ENCODE results near the gene ANKRD63.

GRCh38 chr15:40263024-40263754, 19.7 kb downstream of the ANKRD63 start:
- TF ChIP-seq, protein P1, sequence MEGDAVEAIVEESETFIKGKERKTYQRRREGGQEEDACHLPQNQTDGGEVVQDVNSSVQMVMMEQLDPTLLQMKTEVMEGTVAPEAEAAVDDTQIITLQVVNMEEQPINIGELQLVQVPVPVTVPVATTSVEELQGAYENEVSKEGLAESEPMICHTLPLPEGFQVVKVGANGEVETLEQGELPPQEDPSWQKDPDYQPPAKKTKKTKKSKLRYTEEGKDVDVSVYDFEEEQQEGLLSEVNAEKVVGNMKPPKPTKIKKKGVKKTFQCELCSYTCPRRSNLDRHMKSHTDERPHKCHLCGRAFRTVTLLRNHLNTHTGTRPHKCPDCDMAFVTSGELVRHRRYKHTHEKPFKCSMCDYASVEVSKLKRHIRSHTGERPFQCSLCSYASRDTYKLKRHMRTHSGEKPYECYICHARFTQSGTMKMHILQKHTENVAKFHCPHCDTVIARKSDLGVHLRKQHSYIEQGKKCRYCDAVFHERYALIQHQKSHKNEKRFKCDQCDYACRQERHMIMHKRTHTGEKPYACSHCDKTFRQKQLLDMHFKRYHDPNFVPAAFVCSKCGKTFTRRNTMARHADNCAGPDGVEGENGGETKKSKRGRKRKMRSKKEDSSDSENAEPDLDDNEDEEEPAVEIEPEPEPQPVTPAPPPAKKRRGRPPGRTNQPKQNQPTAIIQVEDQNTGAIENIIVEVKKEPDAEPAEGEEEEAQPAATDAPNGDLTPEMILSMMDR (IDR thresholded peaks at IDR 0.05 in 8 of 11, conservative IDR thresholded peaks at IDR 0.05 in 3 of 11): no peak
- no peak for TF ChIP-seq POLR2AphosphoS5 (IDR thresholded peaks at IDR 0.05)
